GM12865 (cell line): ENCODE data around the gene GPD1L.
"Not testable (repeated sequence)": the region's sequence is repeated elsewhere in the genome, so short reads cannot be mapped to it uniquely, and the experiment has no call there.

Experiments
- DNase-seq: peaks from one replicate; pipeline ENCODE4 v3.0.0; 2010; ENCODE audit warnings: low read depth
- H3K4me3 ChIP-seq: 2 replicates; pipeline ENCODE4 v1.5.1; 2011; ENCODE audit warnings: mild to moderate bottlenecking, low read depth, low read length, control low read depth
- CTCF ChIP-seq: IDR thresholded peaks from 2 replicates; pipeline ENCODE4 v1.5.1; 2011; ENCODE audit warnings: low read length, control low read depth, low read depth, inconsistent platforms; ENCODE audit not compliant: insufficient read depth; ENCODE audit errors: missing control alignments

The GPD1L gene

DNA sequence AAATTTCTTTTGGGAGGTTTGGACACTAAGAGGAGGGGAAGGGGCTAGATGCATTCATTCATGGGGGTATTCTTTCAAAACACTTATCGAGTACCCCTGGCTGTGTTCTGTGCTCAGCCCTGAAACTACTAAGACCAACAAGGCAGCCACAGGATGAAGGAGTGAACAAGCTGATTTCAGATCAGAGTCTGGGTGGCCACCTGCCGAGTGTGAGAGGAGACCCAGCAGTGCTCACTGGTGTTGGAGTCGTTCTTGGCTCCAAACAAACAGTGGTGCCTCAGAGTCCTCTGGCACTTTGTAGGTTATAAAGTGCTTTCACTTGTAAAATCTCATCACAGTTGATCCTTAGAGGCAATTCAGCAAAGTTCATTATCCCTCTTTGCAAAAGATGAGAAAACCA, 83.3 kb downstream of the GPD1L start:
- TF ChIP-seq CTCF, result no peak
- H3K4me3 ChIP-seq, result no peak overlapping the region
- DNase-seq, result no peak

DNA sequence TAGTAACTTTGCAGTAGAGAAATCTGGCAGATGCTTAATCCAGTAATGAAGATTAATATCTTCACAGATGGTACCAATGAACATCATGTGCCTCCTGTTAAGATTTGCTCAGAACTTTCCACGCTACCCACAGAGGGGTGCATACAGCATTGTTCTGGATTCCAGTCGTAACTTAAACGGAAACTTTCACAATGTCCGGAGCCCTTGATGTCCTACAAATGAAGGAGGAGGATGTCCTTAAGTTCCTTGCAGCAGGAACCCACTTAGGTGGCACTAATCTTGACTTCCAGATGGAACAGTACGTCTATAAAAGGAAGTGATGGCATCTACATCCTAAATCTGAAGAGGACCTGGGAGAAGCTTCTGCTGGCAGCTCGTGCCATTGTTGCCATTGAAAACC, 84.1 kb downstream of the GPD1L start:
- DNase-seq, H3K4me3 ChIP-seq: not testable (repeated sequence)

DNA sequence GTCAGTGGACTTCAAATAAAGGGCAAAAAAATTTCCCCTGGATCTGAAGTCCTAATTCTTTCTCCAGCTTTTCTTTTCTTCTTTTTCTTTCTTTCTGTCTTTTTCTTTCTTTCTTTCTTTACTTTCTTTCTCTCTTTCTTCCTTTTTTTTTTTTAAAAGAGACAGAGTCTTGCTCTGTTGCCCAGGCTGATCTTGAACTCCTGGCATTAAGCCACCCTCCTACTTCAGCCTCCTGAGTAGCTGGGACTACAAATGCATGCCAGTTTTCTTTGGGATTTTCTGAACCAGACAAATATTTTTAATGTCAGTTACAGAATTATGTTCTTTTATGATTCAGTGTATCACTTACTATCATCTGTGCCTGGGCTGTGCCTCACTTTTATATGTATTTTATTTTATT, 86.7 kb downstream of the GPD1L start:
- TF ChIP-seq CTCF, result no peak
- no peak for DNase-seq
- H3K4me3 ChIP-seq, result no peak overlapping the region

GRCh38 chr3:32194653-32195052, 88.2 kb downstream of the GPD1L start:
- TF ChIP-seq CTCF, result no peak
- no peak for DNase-seq
- no peak overlapping the region for H3K4me3 ChIP-seq

DNA sequence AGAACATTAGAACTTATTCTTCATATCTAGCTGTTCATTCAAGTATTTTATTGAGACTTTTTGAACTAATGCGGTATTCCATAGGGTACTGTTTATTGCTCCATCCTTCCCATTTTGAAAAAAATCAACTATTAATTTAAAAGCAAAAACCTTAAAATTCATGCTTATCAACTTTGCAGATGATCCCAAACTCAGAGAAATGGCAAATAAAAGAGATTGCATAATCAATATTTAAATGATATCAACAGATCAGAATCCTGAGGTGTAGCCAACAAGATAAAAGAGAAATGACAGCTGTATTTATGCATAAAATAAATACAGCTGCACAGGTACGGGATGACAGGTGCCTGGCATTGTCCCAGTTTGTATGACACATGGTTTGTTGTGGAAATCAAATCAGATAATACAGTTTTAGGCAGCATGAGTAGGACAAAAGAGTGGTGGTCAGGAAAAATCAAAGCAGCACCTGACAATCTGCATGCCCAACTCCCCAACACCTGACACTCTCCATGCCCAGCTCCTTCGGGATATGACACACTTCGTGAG, 89.6 kb downstream of the GPD1L start:
- DNase-seq, result no peak
- TF ChIP-seq CTCF, result no peak
- no peak overlapping the region for H3K4me3 ChIP-seq

DNA sequence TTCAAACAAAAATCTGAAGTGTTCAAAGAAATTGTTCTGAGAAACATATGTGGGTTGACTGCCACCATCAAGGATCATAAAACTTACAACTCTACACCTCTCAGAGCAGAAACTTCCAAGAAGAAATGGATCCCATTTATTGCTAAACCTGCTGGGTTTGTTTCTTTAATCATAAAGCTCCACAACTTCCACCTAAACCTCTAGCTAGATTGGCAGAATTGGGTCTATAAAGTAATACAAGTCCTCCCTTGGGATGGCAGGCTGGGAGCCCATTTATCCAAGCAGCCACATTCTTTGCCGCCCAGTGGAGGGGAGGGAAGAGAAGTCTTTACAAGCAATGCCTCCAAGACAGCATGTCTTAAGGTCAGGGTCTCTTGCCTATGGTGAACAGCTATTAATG, 91.6 kb downstream of the GPD1L start:
- no peak for TF ChIP-seq CTCF
- no peak overlapping the region for H3K4me3 ChIP-seq
- no peak for DNase-seq

GRCh38 chr3:32198714-32199113, 92.3 kb downstream of the GPD1L start:
- no peak overlapping the region for H3K4me3 ChIP-seq
- DNase-seq, result no peak
- TF ChIP-seq CTCF, result no peak
